CD14-positive monocyte (primary cell): ENCODE measurements around the gene NECTIN1. TPM values are rescaled to one million over a fixed set of nuclear protein-coding genes. Genes with fewer than 3 reads are reported as not detected.

Source experiments
- DNase-seq, 3 donors: peaks; one replicate each; pipeline ENCODE4 v3.0.0-alpha.2; 2011 to 2022
- H2AFZ ChIP-seq: 2 replicates; pipeline ENCODE4 v1.6.0; 2012; ENCODE audit warnings: mild to moderate bottlenecking, low read depth, low read length, inconsistent platforms; ENCODE audit not compliant: insufficient read depth, poor library complexity, severe bottlenecking
- H3K27ac ChIP-seq, 2 donors: 1 replicate in 1 of 2; 2 replicates in 1 of 2; pipeline ENCODE4 v1.5.1; 2012 to 2013; ENCODE audit warnings: low read length in 2 of 2, control low read depth in 1 of 2, inconsistent platforms in 1 of 2, low read depth in 1 of 2, mild to moderate bottlenecking in 1 of 2
- H3K27me3 ChIP-seq, 2 donors: one replicate each; pipeline versions ENCODE4 v1.6.0 to v1.6.1; 2011 to 2013; ENCODE audit warnings: low read length in 2 of 2; ENCODE audit not compliant: control insufficient read depth in 2 of 2, insufficient read depth in 2 of 2
- H3K36me3 ChIP-seq, 2 donors: replicated peaks in 1 of 2; 1 replicate in 1 of 2; 2 replicates in 1 of 2; pipeline versions ENCODE4 v1.5.1 to v1.6.1; 2012 to 2013; ENCODE audit warnings: low read length in 2 of 2, control low read depth in 1 of 2, inconsistent platforms in 1 of 2, mild to moderate bottlenecking in 1 of 2; ENCODE audit not compliant: insufficient read depth in 2 of 2, control insufficient read depth in 1 of 2
- H3K4me1 ChIP-seq, 2 donors: 1 replicate in 1 of 2; 2 replicates in 1 of 2; pipeline versions ENCODE4 v1.5.1 to v1.6.1; 2012 to 2013; ENCODE audit warnings: low read length in 2 of 2, control low read depth in 1 of 2, inconsistent platforms in 1 of 2, mild to moderate bottlenecking in 1 of 2, moderate library complexity in 1 of 2; ENCODE audit not compliant: insufficient read depth in 2 of 2, control insufficient read depth in 1 of 2
- H3K4me2 ChIP-seq: replicated peaks from 2 replicates; pipeline ENCODE3; 2012; ENCODE audit warnings: low read length, moderate library complexity, mild to moderate bottlenecking; ENCODE audit not compliant: poor library complexity, severe bottlenecking; ENCODE audit errors: extremely low read depth
- H3K4me3 ChIP-seq, 3 experiments: fragments of 200-600 bp in 1 of 3; sonication (generic) in 1 of 3; replicated peaks in 1 of 3; 1 replicate in 2 of 3; 2 replicates in 1 of 3; pipeline ENCODE4 v1.5.1; 2011 to 2013; ENCODE audit warnings: low read length in 3 of 3, mild to moderate bottlenecking in 3 of 3, control low read depth in 2 of 3, low read depth in 2 of 3, inconsistent platforms in 1 of 3, moderate library complexity in 1 of 3
- H3K79me2 ChIP-seq: 2 replicates; pipeline ENCODE4 v1.6.0; 2012; ENCODE audit warnings: mild to moderate bottlenecking, control low read depth, inconsistent platforms, low read length, moderate library complexity; ENCODE audit not compliant: insufficient read depth
- H3K9ac ChIP-seq: 2 replicates; pipeline ENCODE4 v1.6.0; 2017; ENCODE audit warnings: low read length, mild to moderate bottlenecking; ENCODE audit not compliant: insufficient read depth, poor library complexity, severe bottlenecking
- H3K9me3 ChIP-seq, 2 donors: replicated peaks in 1 of 2; 1 replicate in 1 of 2; 2 replicates in 1 of 2; pipeline versions ENCODE4 v1.5.1 to v1.6.1; 2012 to 2013; ENCODE audit warnings: low read length in 2 of 2, control low read depth in 1 of 2; ENCODE audit not compliant: control insufficient read depth in 1 of 2, insufficient read depth in 1 of 2
- H4K20me1 ChIP-seq: 2 replicates; pipeline ENCODE4 v1.6.0; 2012; ENCODE audit warnings: mild to moderate bottlenecking, low read length, control low read depth, moderate library complexity; ENCODE audit not compliant: insufficient read depth
- H3K27ac Mint-ChIP-seq, 7 donors: one replicate each; pipeline ENCODE4 v1.8.0; 2020; ENCODE audit warnings: mild to moderate bottlenecking in 7 of 7, mixed read lengths in 7 of 7, moderate library complexity in 6 of 7, inconsistent platforms in 2 of 7
- H3K27me3 Mint-ChIP-seq, 3 donors: one replicate each; pipeline ENCODE4 v1.8.0; 2021 to 2022; ENCODE audit warnings: low read depth in 3 of 3, mild to moderate bottlenecking in 3 of 3, mixed read lengths in 3 of 3, moderate library complexity in 3 of 3, inconsistent platforms in 1 of 3
- H3K36me3 Mint-ChIP-seq, 2 donors: one replicate each; pipeline ENCODE4 v1.8.0; 2020; ENCODE audit warnings: mixed read lengths in 2 of 2, inconsistent platforms in 1 of 2, mild to moderate bottlenecking in 1 of 2
- H3K4me1 Mint-ChIP-seq: one replicate; pipeline ENCODE4 v1.8.0; 2020; ENCODE audit warnings: mild to moderate bottlenecking, mixed read lengths
- H3K4me3 Mint-ChIP-seq, 2 donors: one replicate each; pipeline ENCODE4 v1.8.0; 2020; ENCODE audit warnings: mild to moderate bottlenecking in 2 of 2, mixed read lengths in 2 of 2, moderate library complexity in 1 of 2
- H3K9me3 Mint-ChIP-seq, 7 donors: one replicate each; pipeline ENCODE4 v1.8.0; 2020 to 2022; ENCODE audit warnings: mixed read lengths in 7 of 7, mild to moderate bottlenecking in 6 of 7, moderate library complexity in 6 of 7, inconsistent platforms in 2 of 7
- CTCF ChIP-seq: fragments of 200-600 bp; IDR thresholded peaks from one replicate; pipeline ENCODE4 v1.8.0; 2022; ENCODE audit warnings: antibody characterized with exemption, mild to moderate bottlenecking
- WGBS: methylation state at CpG from one replicate; pipeline ENCODE4 v1.1.5; 2013; ENCODE audit warnings: missing lambda C conversion rate; ENCODE audit not compliant: insufficient coverage; 5-methylcytosine and 5-hydroxymethylcytosine counted together
- intact Hi-C, 2 donors: fragments of 100-400 bp; cut with micrococcal nuclease; formaldehyde crosslinking; loops; one replicate each; pipeline versions ENCODE4 v1.15.0 to v1.15.1; 2023
- polyA plus RNA-seq, 3 donors: library from polyadenylated mRNA; depleted of rRNA in 1 of 3; unstranded in 2 of 3; stranded (reverse) in 1 of 3; fragments of 300-500 nt in 2 of 3; fragments of >200 nt in 1 of 3; fragmentation: Illumina TruSeq in 2 of 3; gene quantifications; 1 replicate in 2 of 3; 2 replicates in 1 of 3; pipeline ENCODE4 v1.2.3, GENCODE V29; 2012 to 2021

The NECTIN1 gene
- polyA plus RNA-seq, 3 donors: 0.53 to 8.3 (median 0.85) TPM

DNA sequence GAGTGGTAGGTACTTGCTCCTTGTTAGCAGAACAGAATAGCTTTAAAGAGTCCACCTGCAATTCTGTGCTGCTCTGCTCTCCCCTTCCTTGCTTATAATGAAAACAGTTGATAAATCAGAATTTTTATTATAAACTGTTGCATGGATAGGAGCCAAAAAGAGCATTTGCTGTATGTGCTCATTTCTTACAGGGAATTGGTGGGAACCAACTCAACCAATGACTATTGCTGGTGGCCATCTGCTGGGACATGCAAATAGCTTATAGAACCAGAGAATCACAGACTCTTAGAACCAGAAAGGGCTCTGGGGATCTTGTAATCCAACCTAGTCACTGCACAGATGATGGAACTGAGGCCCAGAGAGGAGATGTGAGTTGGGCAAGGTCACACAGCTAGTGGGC is 43.1 kb upstream of the NECTIN1 start:
- H3K79me2 ChIP-seq: no peaks in the 10 kb centered on the region
- no peak for DNase-seq
- H3K9me3 ChIP-seq: no peaks in the 10 kb centered on the region
- H3K4me3 ChIP-seq: no peak overlapping the region
- Mint-ChIP-seq H3K27me3 (peaks cover 13 to 21% (median 16%) of the 10 kb centered on the region in 3 donors), H3K4me3 (no peak overlapping the region), H3K27ac (peak overlapping the region in 1 of 7 donors; percentile 53), H3K36me3 (no peaks in the 10 kb centered on the region), H3K9me3 (peaks cover 0 to 7% (median 0%) of the 10 kb centered on the region in 7 donors), H3K4me1 (no peaks in the 10 kb centered on the region)
- no peaks in the 10 kb centered on the region for H4K20me1 ChIP-seq
- H3K9ac ChIP-seq: no peak overlapping the region
- H3K36me3 ChIP-seq: no peaks in the 10 kb centered on the region
- TF ChIP-seq CTCF: no peak
- H2AFZ ChIP-seq: no peak overlapping the region
- H3K4me1 ChIP-seq: no peaks in the 10 kb centered on the region
- H3K27ac ChIP-seq: no peak overlapping the region
- H3K27me3 ChIP-seq: peaks cover 2 to 7% of the 10 kb centered on the region in 2 donors
- no peak overlapping the region for H3K4me2 ChIP-seq
- intact Hi-C loops: no loop called here

DNA sequence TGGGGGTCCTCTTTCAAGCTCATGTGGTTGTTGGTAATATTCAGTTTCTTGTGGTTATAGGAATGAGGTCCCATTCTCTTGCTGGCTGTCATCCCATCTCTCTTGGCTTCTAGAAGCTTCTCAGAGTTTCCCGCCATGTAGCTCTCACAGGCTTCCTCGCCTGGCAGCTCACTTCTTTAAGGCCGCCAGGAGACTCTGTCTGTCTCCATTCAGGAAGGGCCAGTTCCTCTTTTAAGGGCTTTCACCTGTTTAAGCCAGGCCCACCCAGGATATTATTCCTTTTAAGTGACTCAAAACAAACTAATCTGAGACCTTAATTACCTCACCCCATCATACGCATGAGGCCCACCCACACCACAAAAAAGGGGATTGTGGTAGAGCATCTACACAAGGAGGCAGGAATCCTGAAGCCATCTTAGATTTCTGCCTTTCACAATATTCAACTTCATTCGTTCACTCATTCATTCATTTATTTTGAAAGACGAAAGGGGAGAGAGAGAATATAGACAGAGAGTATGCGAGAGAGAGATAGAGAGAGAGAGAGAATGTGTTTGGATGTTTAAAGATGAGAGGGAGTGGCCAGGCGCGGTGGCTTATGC is 42.3 kb upstream of the NECTIN1 start:
- no peaks in the 10 kb centered on the region for H3K36me3 ChIP-seq
- no peak overlapping the region for H3K4me3 ChIP-seq
- 86% methylated on average over 4 of the region's 9 CpGs for WGBS
- no peaks in the 10 kb centered on the region for H4K20me1 ChIP-seq
- H3K79me2 ChIP-seq: no peaks in the 10 kb centered on the region
- H3K27me3 ChIP-seq: peaks cover 2 to 7% of the 10 kb centered on the region in 2 donors
- no peak overlapping the region for H3K4me2 ChIP-seq
- TF ChIP-seq CTCF: no peak
- intact Hi-C loops: no loop called here
- no peak overlapping the region for H2AFZ ChIP-seq
- Mint-ChIP-seq H3K27me3 (peaks cover 13 to 21% (median 16%) of the 10 kb centered on the region in 3 donors), H3K36me3 (no peaks in the 10 kb centered on the region), H3K4me3 (no peak overlapping the region), H3K9me3 (peaks cover 0 to 7% (median 3%) of the 10 kb centered on the region in 7 donors), H3K27ac (no peak overlapping the region), H3K4me1 (no peaks in the 10 kb centered on the region)
- H3K4me1 ChIP-seq: no peaks in the 10 kb centered on the region
- no peaks in the 10 kb centered on the region for H3K9me3 ChIP-seq
- H3K27ac ChIP-seq: no peak overlapping the region
- H3K9ac ChIP-seq: no peak overlapping the region
- no peak for DNase-seq
